ENCODE results near the gene EBF4. TPM values are rescaled to one million over a fixed set of nuclear protein-coding genes. Genes with fewer than 3 reads are reported as not detected.

The EBF4 gene
- total and polyA plus RNA-seq, 2 of the 8 experiments (the other 6 are each of a cell fraction or from before 2014, with no cell fraction given) = 1.2 to 2.9 TPM

- TF ChIP-seq CTBP2 (IDR thresholded peaks at IDR 0.05; ENCODE audit: borderline replicate concordance, insufficient read depth, insufficient read length, low read length) = no peak
- TF ChIP-seq SIN3A (conservative IDR thresholded peaks at IDR 0.05 in 1 of 2, IDR thresholded peaks at IDR 0.05 in 1 of 2; ENCODE audit: low read depth in 1 of 2, low read length in 2 of 2) = no peak
- no peak for TF ChIP-seq CHD1 (IDR thresholded peaks at IDR 0.05; ENCODE audit: low read depth, low read length)
- no peak for TF ChIP-seq BCL11A (IDR thresholded peaks at IDR 0.05; ENCODE audit: low read depth in 2 of 2, low read length in 2 of 2)
Observed at GRCh38 chr20:2739042-2739398, 46.4 kb downstream of the EBF4 start (continued).

All from H1 (cell line).